Activated CD4-positive, alpha-beta T cell treated with anti-CD3 and anti-CD28 coated beads, Interleukin-2, amount 50 U/mL, for 1 hour (primary cell): ENCODE measurements around the gene ITPR2.
"Not testable (repeated sequence)": the region's sequence is repeated elsewhere in the genome, so short reads cannot be mapped to it uniquely, and the experiment has no call there.

Experiments used
- DNase-seq: peaks from one replicate; pipeline ENCODE4 v3.0.0-alpha.2; 2020

Gene ITPR2

GRCh38 chr12:26496170-26496569 is 336.8 kb downstream of the ITPR2 start:
- DNase-seq = no peak

GRCh38 chr12:26493656-26494055 is 339.3 kb downstream of the ITPR2 start:
- DNase-seq = no peak

DNA sequence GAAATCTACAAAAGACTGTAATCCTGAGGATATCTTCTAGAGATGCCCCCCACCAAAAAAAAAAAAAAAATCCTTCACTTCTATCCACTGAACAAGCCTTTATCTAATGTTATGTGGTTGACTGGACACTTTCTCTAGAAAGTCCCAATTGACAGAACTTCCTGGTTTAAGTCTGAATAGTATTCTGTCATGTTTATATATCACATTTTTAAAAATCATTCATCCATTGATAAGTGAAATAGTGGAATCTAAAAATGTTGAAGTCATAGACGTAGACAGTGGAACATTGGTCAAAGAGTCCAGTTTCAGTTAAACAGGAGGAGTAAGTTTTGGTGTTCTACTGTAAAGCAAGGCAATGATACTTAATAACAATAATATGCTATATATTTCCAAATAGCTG is 340.6 kb downstream of the ITPR2 start:
- no peak for DNase-seq

DNA sequence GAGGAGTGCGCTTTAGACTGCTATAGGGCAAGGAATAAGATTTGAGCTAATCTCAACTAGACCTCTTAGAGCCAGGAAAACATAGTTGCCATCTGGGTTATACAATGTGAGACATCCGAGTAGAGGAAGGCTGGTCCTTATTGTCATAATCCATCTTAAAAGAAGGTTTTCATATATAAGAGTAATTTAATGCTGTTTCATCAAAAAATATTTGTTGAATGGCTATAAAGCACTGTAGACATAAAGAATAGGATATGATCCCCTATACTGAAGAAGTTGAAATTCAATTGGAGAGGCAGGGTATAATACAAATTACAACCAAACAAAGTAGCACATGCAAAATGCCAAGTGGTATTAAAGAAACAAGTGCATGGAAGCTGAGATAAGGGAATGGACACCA is 343.1 kb downstream of the ITPR2 start:
- DNase-seq = no peak

GRCh38 chr12:26488351-26488750 is 344.6 kb downstream of the ITPR2 start:
- DNase-seq = no peak

GRCh38 chr12:26473291-26473690 is 359.7 kb downstream of the ITPR2 start:
- no peak for DNase-seq

DNA sequence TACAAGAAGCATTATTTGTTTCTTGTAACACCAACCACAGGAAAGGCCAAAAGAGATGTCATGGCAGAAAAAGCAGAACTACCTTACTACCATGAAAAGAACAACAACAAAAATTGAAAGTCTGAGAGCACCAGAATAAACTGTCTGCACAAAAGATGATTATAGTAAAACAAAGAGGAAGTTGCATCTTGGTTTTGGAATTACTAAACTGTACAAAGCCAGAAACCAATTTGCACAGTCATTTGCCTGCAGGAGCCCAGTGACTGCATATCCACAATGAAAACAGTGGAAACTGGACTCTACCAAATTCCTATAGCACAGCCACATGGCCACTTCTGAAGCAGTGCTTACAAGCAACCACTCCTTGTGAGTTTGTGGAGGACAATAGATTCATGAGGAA is 361.4 kb downstream of the ITPR2 start:
- DNase-seq = no peak

DNA sequence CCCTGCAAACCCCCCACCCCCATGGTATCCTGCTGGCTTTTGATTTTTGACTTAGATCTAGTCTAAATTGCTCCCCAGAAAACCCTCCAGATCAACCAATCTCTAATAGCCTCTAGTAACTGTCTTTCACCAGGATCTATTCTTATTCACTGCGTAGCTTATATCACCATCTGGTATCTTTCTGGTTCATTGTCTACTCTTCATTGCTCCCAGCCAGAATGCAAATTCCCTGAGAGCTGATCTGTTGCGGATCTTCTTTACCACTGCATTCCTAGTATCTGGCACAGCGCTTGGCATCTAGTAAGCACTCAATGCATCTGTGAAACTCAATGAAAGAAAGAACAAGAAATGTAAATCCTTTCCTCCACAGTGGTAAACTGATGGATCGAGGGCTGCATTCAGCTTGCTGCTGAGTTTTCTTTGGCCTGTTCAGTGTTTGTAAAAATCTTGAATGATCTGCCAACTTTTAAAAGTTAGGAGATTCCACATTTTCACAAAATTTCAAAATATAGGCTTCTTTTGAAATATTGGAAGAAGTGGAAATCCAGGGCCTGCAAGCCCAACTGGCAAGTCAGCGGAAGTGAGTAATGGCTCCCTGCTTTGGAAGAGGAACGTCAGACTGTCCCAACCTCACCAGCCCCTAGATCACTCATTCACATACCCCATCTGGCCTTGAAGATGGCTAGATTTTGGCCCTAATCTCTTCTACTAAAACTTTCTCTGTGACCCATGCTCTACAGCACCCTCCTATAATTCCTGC is 363.4 kb downstream of the ITPR2 start:
- DNase-seq = no peak

DNA sequence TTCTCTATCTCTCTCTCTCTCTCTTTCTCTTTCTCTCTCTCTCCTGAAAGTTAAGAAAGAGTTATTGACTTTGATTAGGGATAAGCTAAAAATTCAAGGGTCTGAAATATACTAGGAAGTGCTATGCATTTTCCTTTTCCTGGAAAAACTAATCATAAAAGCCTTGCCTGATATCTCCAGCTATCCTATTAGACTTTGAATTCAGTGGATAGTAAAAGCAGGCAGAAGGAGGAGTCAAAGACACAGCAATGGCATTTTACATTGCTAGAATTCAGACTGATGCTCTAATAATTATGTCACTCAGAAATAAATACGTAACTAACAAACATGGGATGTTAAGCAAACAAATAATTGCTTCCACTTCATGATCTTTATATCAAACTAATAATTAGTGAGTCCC is 365.6 kb downstream of the ITPR2 start:
- no peak for DNase-seq

DNA sequence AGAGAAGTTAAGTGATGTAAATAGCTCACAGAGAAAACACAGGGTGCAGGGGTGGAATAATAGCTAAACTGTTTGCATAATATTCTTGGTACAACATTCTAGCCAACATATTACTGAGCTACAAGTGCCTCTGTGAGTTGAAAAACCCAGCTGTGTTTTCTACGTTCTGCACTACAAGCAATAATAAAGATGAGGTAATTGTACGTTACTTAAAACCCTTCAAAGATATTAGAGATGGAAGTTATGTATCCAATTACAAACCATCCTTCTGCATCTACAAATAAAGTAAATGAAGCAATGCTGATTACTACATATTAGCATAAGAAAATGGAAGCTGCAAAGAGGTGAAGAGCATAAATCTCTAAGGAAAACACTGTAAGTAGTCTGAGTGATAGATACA is 366.3 kb downstream of the ITPR2 start:
- no peak for DNase-seq

DNA sequence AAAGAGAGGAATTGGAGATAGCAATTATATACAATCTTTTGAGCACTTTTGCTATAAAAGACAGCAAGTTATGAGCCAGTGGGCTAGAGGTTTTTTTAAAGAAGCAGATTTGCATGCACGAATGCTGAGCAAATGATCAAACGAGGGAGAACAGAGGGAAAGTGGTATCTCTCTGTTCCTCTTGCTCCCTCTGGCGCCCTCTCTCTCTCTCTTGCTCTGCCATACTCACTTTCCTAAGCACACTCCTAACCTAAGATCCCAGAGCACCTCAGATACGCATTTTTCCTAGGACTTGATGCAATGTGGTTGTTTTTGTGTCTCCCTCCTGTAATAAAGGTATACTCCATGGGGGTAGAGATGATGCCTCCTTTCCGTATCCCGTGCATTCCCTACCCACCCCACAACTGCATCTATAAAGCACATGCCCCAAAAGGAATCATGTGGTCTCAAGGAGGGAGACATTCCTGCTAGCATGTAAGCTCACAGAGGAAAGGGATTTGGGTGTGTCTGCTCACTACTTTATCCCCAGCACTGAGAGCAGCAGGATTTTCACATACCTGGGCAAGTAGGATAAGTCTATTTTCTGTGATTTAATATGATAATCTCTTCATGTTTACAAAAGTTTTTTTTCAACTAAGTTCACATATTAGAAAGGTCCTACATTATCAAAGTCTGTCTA is 367.4 kb downstream of the ITPR2 start:
- no peak for DNase-seq

GRCh38 chr12:26461776-26462175 is 371.2 kb downstream of the ITPR2 start:
- DNase-seq = no peak

DNA sequence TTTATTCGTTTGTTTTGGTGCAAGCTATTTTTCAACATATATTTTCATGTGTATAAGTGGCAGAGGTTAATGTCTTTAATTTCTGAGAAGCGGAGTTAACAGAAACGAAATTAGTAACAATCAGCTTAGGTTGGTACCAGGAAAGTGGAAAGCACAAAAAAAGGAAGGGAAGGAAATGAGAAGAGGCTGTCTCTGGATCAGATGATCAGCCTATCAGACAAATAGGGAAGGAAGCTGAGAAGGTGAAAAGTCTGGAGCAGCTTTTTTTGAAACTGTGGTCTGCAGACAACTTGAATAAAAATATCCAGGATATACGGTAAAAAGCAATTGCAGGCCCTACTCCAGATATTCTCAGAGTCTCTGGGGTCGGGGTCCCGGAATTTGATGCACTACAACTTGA is 372.6 kb downstream of the ITPR2 start:
- DNase-seq = no peak

- DNase-seq = no peak
Measured at GRCh38 chr12:26455936-26456574, 376.9 kb downstream of the ITPR2 start.

- DNase-seq = no peak
Measured at GRCh38 chr12:26453246-26453645, 379.7 kb downstream of the ITPR2 start.

- DNase-seq = no peak
Measured at GRCh38 chr12:26452511-26452910, 380.5 kb downstream of the ITPR2 start.

DNA sequence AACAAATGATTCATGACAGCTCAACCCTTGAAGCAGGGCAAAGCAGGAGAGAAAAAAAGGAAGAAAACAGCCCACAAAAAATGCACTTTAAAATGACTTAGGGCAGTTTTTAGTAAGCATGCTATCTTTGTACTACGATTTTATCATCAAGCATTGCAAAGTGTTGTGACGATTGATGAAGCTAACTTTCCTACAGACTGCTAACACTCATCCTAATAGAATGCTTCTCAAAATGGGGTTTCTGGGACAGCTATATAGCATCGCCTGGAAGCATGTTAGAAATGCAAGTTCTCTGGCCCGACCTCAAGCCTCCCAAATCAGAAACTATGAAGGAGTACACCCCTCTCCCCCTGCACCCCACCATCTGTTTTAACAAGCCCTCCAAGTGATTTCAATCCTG is 381.2 kb downstream of the ITPR2 start:
- no peak for DNase-seq

GRCh38 chr12:26445909-26446308 is 387.1 kb downstream of the ITPR2 start:
- DNase-seq = no peak

- no peak for DNase-seq
Measured at GRCh38 chr12:26443309-26443708, 389.7 kb downstream of the ITPR2 start.

DNA sequence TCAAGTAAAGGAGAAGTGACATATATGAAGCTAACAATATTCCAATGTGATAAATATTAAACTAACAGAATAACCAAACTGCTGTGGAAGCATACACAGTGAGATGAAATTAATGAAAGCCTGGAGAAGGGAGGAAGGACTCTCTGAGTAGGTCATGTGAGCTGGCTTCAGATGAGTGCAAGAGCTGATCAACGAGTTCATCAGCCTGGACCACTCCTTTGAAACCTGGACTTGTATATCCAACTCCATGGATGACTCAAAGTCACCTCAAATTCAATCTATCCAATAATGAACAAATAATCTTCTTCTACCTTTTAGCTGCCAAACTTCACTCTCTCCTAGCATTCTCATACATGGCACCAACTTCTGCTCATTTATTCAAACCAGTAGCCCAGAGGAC is 391.6 kb downstream of the ITPR2 start:
- DNase-seq = no peak

- no peak for DNase-seq
Measured at GRCh38 chr12:26435069-26435404, 398.0 kb downstream of the ITPR2 start.

- DNase-seq = no peak
Measured at GRCh38 chr12:26434299-26435068, 398.5 kb downstream of the ITPR2 start.

DNA sequence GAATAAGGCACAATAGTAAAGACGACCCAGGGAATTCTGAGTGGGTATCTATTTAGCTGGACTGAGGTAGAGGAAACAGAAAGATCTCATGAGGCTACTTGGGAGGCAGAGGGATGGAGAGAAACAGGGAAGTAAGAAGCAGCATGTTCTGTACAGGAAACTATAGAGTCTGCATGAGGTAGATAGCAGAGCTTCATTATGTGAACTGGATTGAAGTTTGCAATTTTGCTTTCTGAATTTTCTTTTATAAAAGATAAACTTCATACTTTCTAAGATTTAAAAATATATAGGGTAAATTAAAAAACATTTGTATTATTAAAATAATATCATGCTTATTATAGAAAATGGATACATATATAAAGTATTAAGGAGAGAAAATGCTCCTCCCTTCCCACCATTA is 399.3 kb downstream of the ITPR2 start:
- DNase-seq = not testable (repeated sequence)

- DNase-seq = no peak
Measured at GRCh38 chr12:26431211-26431610, 401.8 kb downstream of the ITPR2 start.
